SU-DHL-6 (cell line): ENCODE data around the gene TNXB.
"Not testable (repeated sequence)": the region's sequence is repeated elsewhere in the genome, so short reads cannot be mapped to it uniquely, and the experiment has no call there.

Experiments used
- EZH2phosphoT487 ChIP-seq: fragments of 200-600 bp; sonication (generic), shearing (Covaris generic); conservative IDR thresholded peaks from 2 replicates; pipeline ENCODE4 v1.6.1; 2018; ENCODE audit warnings: mild to moderate bottlenecking, antibody characterized with exemption, low read length, moderate library complexity, mixed read lengths
- TF ChIP-seq, protein P1 (sequence below): fragments of 200-600 bp; sonication (generic); IDR thresholded peaks from one replicate; pipeline ENCODE4 v1.5.1; 2017; ENCODE audit warnings: antibody characterized with exemption, mild to moderate bottlenecking, low read length, moderate library complexity; ENCODE audit not compliant: insufficient read depth, poor library complexity, severe bottlenecking

- not testable (repeated sequence) for TF ChIP-seq EZH2phosphoT487
- TF ChIP-seq, protein P1, sequence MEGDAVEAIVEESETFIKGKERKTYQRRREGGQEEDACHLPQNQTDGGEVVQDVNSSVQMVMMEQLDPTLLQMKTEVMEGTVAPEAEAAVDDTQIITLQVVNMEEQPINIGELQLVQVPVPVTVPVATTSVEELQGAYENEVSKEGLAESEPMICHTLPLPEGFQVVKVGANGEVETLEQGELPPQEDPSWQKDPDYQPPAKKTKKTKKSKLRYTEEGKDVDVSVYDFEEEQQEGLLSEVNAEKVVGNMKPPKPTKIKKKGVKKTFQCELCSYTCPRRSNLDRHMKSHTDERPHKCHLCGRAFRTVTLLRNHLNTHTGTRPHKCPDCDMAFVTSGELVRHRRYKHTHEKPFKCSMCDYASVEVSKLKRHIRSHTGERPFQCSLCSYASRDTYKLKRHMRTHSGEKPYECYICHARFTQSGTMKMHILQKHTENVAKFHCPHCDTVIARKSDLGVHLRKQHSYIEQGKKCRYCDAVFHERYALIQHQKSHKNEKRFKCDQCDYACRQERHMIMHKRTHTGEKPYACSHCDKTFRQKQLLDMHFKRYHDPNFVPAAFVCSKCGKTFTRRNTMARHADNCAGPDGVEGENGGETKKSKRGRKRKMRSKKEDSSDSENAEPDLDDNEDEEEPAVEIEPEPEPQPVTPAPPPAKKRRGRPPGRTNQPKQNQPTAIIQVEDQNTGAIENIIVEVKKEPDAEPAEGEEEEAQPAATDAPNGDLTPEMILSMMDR, result not testable (repeated sequence)
Measured at GRCh38 chr6:32100251-32100650, 8.9 kb downstream of the TNXB start.
